ENCODE measurements around the gene PIWIL4. TPM values are rescaled to one million over a fixed set of nuclear protein-coding genes. Genes with fewer than 3 reads are reported as not detected.

The PIWIL4 gene
- total RNA-seq, 1 donor from 2014 or later: 0.59 TPM

DNA sequence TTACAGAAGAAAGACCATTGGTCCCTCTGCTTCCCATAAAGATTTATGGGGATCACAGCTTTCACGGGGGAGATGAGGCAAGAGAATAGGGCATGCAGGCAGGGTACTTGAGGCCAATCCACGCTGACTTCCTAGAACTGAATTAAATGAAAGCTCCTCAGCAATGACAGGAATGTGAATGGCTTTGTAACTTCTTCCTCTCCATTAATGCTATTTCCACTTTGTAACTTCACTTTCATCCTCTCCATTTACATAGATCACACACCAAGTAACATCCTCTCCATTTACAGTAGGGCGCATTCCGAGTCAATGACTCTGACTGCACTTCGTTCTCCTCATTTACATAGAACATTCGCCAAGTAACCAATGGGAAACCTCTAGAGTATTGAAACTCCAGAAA is 89.8 kb downstream of the PIWIL4 start:
- no peak overlapping the region for H3K4me3 Mint-ChIP-seq (ENCODE audit: unreplicated experiment)
- H3K9ac ChIP-seq (ENCODE audit: low read length): no peak overlapping the region
- no peak for FAIRE-seq
- no peaks in the 10 kb centered on the region for H3K9me3 Mint-ChIP-seq (ENCODE audit: unreplicated experiment)
- no peak overlapping the region for H3K27ac Mint-ChIP-seq (ENCODE audit: unreplicated experiment)
- no peak overlapping the region for H3K27ac ChIP-seq (ENCODE audit: low read depth, low read length)
- H4K20me1 ChIP-seq (ENCODE audit: insufficient read depth, low read length): no peaks in the 10 kb centered on the region
- H2AFZ ChIP-seq (ENCODE audit: low read depth, low read length): no peak overlapping the region
- no peaks in the 10 kb centered on the region for H3K27me3 ChIP-seq (ENCODE audit: insufficient read depth, low read length)
- TF ChIP-seq, protein P1, sequence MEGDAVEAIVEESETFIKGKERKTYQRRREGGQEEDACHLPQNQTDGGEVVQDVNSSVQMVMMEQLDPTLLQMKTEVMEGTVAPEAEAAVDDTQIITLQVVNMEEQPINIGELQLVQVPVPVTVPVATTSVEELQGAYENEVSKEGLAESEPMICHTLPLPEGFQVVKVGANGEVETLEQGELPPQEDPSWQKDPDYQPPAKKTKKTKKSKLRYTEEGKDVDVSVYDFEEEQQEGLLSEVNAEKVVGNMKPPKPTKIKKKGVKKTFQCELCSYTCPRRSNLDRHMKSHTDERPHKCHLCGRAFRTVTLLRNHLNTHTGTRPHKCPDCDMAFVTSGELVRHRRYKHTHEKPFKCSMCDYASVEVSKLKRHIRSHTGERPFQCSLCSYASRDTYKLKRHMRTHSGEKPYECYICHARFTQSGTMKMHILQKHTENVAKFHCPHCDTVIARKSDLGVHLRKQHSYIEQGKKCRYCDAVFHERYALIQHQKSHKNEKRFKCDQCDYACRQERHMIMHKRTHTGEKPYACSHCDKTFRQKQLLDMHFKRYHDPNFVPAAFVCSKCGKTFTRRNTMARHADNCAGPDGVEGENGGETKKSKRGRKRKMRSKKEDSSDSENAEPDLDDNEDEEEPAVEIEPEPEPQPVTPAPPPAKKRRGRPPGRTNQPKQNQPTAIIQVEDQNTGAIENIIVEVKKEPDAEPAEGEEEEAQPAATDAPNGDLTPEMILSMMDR (IDR thresholded peaks at IDR 0.05; ENCODE audit: insufficient read depth, low read depth, low read length): no peak
- TF ChIP-seq EZH2 (IDR thresholded peaks at IDR 0.05; ENCODE audit: insufficient read depth, low read length): no peak
- H3K4me2 ChIP-seq (ENCODE audit: low read length): no peak overlapping the region
- no peaks in the 10 kb centered on the region for H3K9me3 ChIP-seq (ENCODE audit: insufficient read depth, low read depth, low read length)
- H3K27me3 Mint-ChIP-seq (ENCODE audit: low read depth, unreplicated experiment): no peaks in the 10 kb centered on the region
- no peaks in the 10 kb centered on the region for H3K79me2 ChIP-seq (ENCODE audit: insufficient read depth, low read length)
- H3K4me1 Mint-ChIP-seq (ENCODE audit: low read depth, unreplicated experiment): peaks cover 8% of the 10 kb centered on the region
- no peaks in the 10 kb centered on the region for H3K36me3 Mint-ChIP-seq (ENCODE audit: low read depth, unreplicated experiment)
- no peak for DNase-seq (ENCODE audit: low read depth)
- no peak overlapping the region for H3K4me3 ChIP-seq (ENCODE audit: insufficient read depth, low read depth, low read length)
- no peaks in the 10 kb centered on the region for H3K36me3 ChIP-seq (ENCODE audit: insufficient read depth, low read length)
- no peaks in the 10 kb centered on the region for H3K4me1 ChIP-seq (ENCODE audit: insufficient read depth, low read length)

DNA sequence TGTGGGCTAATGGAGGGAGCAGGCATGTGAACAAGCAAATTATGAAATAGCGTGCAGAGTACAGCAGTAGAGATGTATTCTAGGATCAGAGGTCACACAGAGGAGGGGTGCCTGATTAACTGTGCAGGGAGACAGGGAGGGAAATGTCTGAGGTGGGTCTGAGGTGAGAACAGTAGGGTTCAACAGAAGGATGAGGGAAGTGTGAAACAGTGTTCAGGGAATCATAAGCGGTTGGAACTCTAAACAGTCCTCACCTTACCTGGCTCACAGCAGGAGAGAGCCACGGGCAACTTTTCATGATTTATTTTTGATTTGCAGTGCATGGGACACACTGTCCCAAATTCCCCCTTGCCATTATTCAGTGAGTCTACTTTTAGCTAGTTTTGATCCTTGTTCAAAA is 90.5 kb downstream of the PIWIL4 start:
- Histone ChIP-seq H3K4me2 (ENCODE audit: low read length) (no peak overlapping the region), H3K27me3 (ENCODE audit: insufficient read depth, low read length) (no peaks in the 10 kb centered on the region), H3K27ac (ENCODE audit: low read depth, low read length) (no peak overlapping the region), H3K4me1 (ENCODE audit: insufficient read depth, low read length) (no peaks in the 10 kb centered on the region), H3K79me2 (ENCODE audit: insufficient read depth, low read length) (no peaks in the 10 kb centered on the region), H3K36me3 (ENCODE audit: insufficient read depth, low read length) (no peaks in the 10 kb centered on the region), H4K20me1 (ENCODE audit: insufficient read depth, low read length) (no peaks in the 10 kb centered on the region), H2AFZ (ENCODE audit: low read depth, low read length) (no peak overlapping the region), H3K9ac (ENCODE audit: low read length) (no peak overlapping the region), H3K4me3 (ENCODE audit: insufficient read depth, low read depth, low read length) (no peak overlapping the region), H3K9me3 (ENCODE audit: insufficient read depth, low read depth, low read length) (no peaks in the 10 kb centered on the region)
- no peak for FAIRE-seq
- Mint-ChIP-seq H3K27me3 (ENCODE audit: low read depth, unreplicated experiment) (no peaks in the 10 kb centered on the region), H3K4me3 (ENCODE audit: unreplicated experiment) (no peak overlapping the region), H3K9me3 (ENCODE audit: unreplicated experiment) (no peaks in the 10 kb centered on the region), H3K36me3 (ENCODE audit: low read depth, unreplicated experiment) (no peaks in the 10 kb centered on the region), H3K27ac (ENCODE audit: unreplicated experiment) (no peak overlapping the region), H3K4me1 (ENCODE audit: low read depth, unreplicated experiment) (peaks cover 8% of the 10 kb centered on the region)
- TF ChIP-seq, protein P1 (IDR thresholded peaks at IDR 0.05; ENCODE audit: insufficient read depth, low read depth, low read length): no peak
- no peak for TF ChIP-seq EZH2 (IDR thresholded peaks at IDR 0.05; ENCODE audit: insufficient read depth, low read length)
- DNase-seq (ENCODE audit: low read depth): no peak

- DNase-seq (ENCODE audit: low read depth) (no peak), FAIRE-seq (no peak)
- Histone ChIP-seq H3K9me3 (ENCODE audit: insufficient read depth, low read depth, low read length) (no peaks in the 10 kb centered on the region), H3K4me2 (ENCODE audit: low read length) (no peak overlapping the region), H3K79me2 (ENCODE audit: insufficient read depth, low read length) (no peaks in the 10 kb centered on the region), H2AFZ (ENCODE audit: low read depth, low read length) (no peak overlapping the region), H4K20me1 (ENCODE audit: insufficient read depth, low read length) (no peaks in the 10 kb centered on the region), H3K4me1 (ENCODE audit: insufficient read depth, low read length) (no peaks in the 10 kb centered on the region), H3K27me3 (ENCODE audit: insufficient read depth, low read length) (no peaks in the 10 kb centered on the region), H3K27ac (ENCODE audit: low read depth, low read length) (no peak overlapping the region), H3K9ac (ENCODE audit: low read length) (no peak overlapping the region), H3K4me3 (ENCODE audit: insufficient read depth, low read depth, low read length) (no peak overlapping the region), H3K36me3 (ENCODE audit: insufficient read depth, low read length) (no peaks in the 10 kb centered on the region)
- H3K9me3 Mint-ChIP-seq (ENCODE audit: unreplicated experiment): no peaks in the 10 kb centered on the region
- H3K4me3 Mint-ChIP-seq (ENCODE audit: unreplicated experiment): no peak overlapping the region
- H3K27me3 Mint-ChIP-seq (ENCODE audit: low read depth, unreplicated experiment): no peaks in the 10 kb centered on the region
- peaks cover 8% of the 10 kb centered on the region for H3K4me1 Mint-ChIP-seq (ENCODE audit: low read depth, unreplicated experiment)
- H3K27ac Mint-ChIP-seq (ENCODE audit: unreplicated experiment): no peak overlapping the region
- TF ChIP-seq, protein P1 (IDR thresholded peaks at IDR 0.05; ENCODE audit: insufficient read depth, low read depth, low read length): no peak
- no peak for TF ChIP-seq EZH2 (IDR thresholded peaks at IDR 0.05; ENCODE audit: insufficient read depth, low read length)
- no peaks in the 10 kb centered on the region for H3K36me3 Mint-ChIP-seq (ENCODE audit: low read depth, unreplicated experiment)
Observed at GRCh38 chr11:94658386-94658785, 91.2 kb downstream of the PIWIL4 start.
